HS-5 (cell line): ENCODE data around the gene SETDB1.
"Not testable (repeated sequence)": the region's sequence is repeated elsewhere in the genome, so short reads cannot be mapped to it uniquely, and the experiment has no call there.

Experiments
- DNase-seq: peaks from one replicate; pipeline ENCODE4 v3.0.0-alpha.2; 2012; ENCODE audit warnings: low read depth

The SETDB1 gene

GRCh38 chr1:150926097-150926741 lies at the start of gene SETDB1:
SETDB1 (plus strand) TSS chr1:150926363; CDS start chr1:150927715, 1,352 bp downstream.
- DNase-seq: peak; percentile 84

GRCh38 chr1:150878931-150879330 lies 47.2 kb upstream of the SETDB1 start:
- not testable (repeated sequence) for DNase-seq

DNA sequence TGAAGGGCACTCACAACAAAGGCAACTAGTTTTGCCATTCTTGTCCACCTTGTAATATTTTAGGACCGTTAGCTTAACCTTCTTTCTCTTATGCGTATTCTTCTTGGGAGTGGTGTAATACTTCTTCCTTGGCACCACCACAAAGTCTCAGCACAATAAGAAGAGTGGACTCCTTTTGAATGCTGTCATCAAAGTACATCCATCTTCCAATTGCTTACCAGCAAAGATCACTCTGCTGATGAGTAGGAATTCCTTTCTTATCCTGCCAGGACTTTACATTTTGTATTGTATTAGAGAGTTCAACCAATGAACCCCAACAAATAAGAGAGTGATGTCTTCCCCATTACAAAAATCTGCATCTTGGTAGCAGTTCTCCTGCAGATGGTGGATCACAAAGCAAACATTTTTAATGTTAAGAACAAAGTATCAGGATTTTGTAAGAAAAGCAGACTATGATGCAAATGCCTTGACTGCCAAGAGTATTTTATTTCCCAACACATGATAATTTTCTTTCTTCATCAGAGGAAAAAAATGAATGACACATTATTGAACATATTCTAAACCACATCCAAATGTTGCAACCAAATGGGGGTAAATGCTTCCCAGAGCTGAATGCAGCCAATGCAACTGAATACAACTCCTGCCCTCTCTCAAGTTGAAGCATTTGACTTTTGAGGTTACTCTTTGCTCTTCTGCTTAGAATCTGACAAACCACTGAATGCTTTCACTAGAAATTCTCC lies 44.7 kb upstream of the SETDB1 start:
- peak; percentile 94 for DNase-seq

DNA sequence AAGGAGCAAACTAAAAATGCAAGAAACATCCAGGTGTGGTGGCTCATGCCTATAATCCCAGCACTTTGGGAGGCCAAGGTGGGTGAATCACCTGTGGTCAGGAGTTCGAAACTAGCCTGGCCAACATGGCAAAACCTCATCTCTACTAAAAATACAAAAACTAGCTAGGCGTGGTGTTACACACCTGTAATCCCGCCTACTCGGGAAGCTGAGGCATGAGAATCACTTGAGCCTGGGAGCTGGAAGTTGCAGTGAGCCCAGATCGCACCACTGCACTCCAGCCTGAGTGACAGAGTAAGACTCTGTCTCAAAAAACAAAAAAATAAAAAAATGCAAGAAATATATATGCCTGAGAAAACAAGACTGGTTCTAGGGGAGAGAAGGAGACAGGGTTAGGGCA lies 43.0 kb upstream of the SETDB1 start:
- DNase-seq: not testable (repeated sequence)

DNA sequence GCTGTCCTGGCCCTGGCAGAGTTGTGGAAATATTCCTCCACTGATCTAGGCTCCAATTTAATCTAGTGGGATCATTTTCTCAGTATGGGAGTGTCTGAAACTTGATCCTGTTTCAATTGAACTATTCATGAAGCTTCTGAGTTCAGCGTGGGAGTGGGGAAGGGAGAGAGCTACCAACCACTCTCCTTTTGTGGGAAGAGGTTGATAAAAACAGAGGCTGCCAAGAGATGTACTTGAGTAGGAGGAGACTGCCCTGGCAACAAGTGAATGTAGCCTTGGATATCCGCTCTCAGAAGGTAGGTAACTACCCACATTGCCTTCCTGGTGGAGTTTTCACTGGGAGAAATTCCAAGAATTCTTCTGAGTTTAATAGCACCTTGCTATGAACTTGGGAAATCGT lies 39.1 kb upstream of the SETDB1 start, which contains the start of gene CTXND2:
TSS of gene CTXND2 (plus strand) at position 119 of the 400 bp plus-strand sequence. CDS start 25,179 bp downstream, outside the sequence.
- no peak for DNase-seq

DNA sequence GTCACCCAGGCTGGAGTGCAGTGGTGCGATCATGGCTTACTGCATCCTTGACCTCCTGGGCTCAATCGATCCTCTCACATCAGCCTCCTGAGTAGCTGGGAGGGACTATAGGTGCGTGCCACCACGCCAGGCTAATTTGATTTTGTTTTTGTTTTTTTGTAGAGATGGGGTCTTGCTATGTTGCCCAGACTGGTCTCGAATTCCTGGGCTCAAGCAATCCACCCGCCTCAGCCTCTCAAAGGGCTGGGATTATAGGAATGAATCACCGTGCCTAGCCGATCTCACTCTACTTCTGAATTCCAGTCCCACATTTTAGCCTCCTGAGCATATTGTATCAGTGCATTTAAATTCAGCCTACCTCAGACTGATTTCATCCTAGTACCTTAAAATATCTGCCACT lies 37.4 kb upstream of the SETDB1 start:
- DNase-seq: no peak

DNA sequence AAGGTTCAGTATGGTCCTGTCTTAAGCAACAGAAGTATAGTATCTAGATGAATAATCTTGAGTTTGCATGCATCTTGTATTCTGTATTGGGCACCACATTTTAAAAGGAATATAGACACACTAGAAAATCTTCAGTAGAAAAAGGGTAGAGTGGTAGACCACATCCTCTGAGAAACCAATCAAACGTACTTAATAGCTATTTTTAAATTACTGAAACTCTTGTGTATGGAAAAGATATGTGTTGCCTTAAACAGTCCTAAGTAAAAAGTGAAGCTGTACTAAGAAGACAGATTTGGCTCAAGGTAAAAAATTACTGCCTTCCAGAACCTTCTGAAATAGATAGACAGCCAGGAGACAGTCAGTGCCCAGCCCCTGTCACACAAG lies 36.1 kb upstream of the SETDB1 start:
- no peak for DNase-seq

- no peak for DNase-seq
Observed at GRCh38 chr1:150893336-150893913, 32.7 kb upstream of the SETDB1 start.

- DNase-seq: no peak
Observed at GRCh38 chr1:150895618-150896017, 30.5 kb upstream of the SETDB1 start.

GRCh38 chr1:150899795-150900194 lies 26.4 kb upstream of the SETDB1 start:
- DNase-seq: not testable (repeated sequence)

DNA sequence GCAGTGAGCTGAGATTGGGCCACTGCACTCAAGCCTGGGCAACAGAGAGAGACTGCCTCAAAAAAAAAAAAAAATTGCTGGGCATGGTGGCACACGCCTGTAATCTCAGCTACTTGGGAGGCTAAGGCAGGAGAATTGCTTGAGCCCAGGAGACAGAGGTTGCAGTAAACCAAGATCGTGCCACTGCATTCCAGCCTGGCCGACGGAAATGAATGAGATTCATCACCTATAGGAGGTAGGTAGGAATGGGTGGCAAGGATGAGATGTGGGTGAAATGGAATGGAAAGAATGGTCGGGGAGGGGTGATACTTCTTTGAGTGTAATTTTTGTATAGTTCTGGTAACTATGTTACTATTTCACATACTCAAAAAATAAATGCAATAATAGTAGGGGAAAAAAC lies 23.8 kb upstream of the SETDB1 start:
- DNase-seq: no peak

GRCh38 chr1:150902751-150903150 lies 23.4 kb upstream of the SETDB1 start:
- DNase-seq: no peak

GRCh38 chr1:150905301-150905700 lies 20.9 kb upstream of the SETDB1 start:
- DNase-seq: no peak

- DNase-seq: no peak
Observed at GRCh38 chr1:150906329-150906728, 19.8 kb upstream of the SETDB1 start.

- no peak for DNase-seq
Observed at GRCh38 chr1:150906813-150907212, 19.4 kb upstream of the SETDB1 start.

DNA sequence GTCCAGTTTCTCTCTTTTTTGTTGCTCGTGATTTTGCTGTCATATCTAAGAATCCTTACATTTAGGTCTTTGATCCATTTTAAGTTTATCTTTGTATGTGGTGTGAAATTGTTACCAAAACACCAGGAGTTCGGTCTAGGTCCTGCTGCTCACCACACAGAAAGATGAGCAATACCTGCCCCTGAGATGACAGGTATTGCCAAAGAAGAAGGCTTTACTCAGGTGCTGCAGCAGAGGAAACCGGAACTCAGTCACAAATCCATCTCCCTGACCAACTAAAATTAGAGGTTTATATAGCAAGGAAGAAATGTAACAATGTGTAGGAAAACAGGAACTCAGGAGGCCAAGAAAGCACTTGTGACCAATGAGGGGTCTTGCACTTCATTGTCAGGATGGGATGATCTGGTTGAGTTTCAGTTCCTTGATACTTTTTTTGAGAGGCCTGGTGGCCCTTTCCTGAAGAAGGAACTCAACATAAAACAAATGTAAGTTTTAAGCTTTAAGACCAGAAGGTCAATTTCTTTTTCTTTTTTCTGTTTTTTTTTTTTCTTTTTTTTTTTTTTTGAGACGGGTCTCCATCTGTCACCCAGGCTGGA lies 16.5 kb upstream of the SETDB1 start:
- no peak for DNase-seq

- no peak for DNase-seq
Observed at GRCh38 chr1:150912623-150913022, 13.5 kb upstream of the SETDB1 start.

DNA sequence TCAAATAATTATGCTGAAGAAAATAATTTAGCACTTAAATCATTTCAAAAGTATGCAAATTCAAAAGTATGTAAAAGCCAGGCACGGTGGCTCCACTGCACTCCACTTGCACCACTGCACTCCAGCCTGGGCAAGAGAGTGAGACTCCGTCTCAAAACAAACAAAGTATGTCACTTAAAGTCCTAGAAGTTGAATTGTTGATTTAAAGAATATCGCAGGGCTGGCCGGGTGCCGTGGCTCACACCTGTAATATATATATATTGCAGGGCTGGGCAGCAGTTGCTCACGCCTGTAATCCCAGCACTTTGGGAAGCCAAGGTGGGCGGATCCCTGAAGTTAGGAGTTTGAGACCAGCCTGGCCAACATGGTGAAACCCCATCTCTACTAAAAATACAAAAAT lies 8.8 kb upstream of the SETDB1 start:
- DNase-seq: no peak

DNA sequence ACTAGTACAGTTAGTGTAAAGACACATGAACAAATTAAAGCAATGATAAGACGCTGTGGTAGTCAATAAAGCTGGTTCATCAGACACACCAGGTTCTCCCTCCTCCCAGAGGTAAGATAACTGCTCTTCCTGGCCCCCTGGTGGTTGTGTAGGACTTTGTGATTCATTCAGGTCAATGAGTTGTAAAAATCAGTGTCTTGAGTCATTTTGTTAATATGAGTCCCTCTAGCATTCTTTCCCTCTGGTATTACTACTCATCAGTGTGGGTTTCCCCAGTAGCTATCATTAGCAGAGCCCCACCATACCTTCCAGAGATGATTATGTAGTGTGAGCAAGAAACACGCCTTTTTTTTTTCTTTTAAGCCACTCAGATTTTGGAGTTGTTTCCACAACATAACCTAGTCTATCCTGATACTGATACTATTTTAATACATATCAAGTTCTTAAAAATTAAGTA lies 3.6 kb upstream of the SETDB1 start:
- DNase-seq: peak; percentile 90

- no peak for DNase-seq
Observed at GRCh38 chr1:150925080-150925479, 1.1 kb upstream of the SETDB1 start.

GRCh38 chr1:150927624-150928023 lies 1.5 kb downstream of the SETDB1 start:
- no peak for DNase-seq

DNA sequence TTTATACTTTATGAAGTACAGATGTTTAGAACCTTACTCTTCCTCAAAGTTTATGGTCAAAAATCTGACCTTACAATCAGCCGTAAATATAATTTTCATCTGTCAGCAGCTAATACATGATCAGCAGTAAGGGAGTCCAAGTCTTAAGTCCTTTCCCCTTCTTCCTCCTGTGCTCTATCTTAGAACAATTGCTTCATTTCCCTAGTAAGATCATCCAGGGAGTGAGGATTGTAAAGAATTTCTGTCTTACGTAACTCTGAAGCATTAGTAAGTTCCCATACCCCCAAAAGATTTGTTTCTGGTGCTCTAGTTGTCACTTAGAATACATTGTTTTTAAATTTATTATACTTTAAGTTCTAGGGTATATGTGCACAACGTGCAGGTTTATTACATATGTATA lies 2.1 kb downstream of the SETDB1 start:
- DNase-seq: no peak

- not testable (repeated sequence) for DNase-seq
Observed at GRCh38 chr1:150928775-150929174, 2.6 kb downstream of the SETDB1 start.
